ENCODE measurements around the gene ELL2. TPM values are rescaled to one million over a fixed set of nuclear protein-coding genes. Genes with fewer than 3 reads are reported as not detected.

Gene ELL2
- total and polyA plus RNA-seq, 2 of the 13 experiments (the other 11 are each of a cell fraction or from before 2014, with no cell fraction given): 78.9 to 97.1 TPM

GRCh38 chr5:95861221-95861863 is 100.3 kb downstream of the ELL2 start (continued):
- no peak for TF ChIP-seq MAX (IDR thresholded peaks at IDR 0.05)
- peak; percentile 31; the same call in 1 of the 2 replicates for TF ChIP-seq DMAP1 (CRISPR knock-in tag; IDR thresholded peaks at IDR 0.05)
- TF ChIP-seq, protein P1, sequence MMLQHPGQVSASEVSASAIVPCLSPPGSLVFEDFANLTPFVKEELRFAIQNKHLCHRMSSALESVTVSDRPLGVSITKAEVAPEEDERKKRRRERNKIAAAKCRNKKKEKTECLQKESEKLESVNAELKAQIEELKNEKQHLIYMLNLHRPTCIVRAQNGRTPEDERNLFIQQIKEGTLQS (CRISPR knock-in tag; IDR thresholded peaks at IDR 0.05): no peak
- TF ChIP-seq ZFP82 (CRISPR knock-in tag; IDR thresholded peaks at IDR 0.05; ENCODE audit: borderline replicate concordance): no peak
- TF ChIP-seq MLX (CRISPR knock-in tag; IDR thresholded peaks at IDR 0.05): peak; percentile 87
- TF ChIP-seq, protein P2, sequence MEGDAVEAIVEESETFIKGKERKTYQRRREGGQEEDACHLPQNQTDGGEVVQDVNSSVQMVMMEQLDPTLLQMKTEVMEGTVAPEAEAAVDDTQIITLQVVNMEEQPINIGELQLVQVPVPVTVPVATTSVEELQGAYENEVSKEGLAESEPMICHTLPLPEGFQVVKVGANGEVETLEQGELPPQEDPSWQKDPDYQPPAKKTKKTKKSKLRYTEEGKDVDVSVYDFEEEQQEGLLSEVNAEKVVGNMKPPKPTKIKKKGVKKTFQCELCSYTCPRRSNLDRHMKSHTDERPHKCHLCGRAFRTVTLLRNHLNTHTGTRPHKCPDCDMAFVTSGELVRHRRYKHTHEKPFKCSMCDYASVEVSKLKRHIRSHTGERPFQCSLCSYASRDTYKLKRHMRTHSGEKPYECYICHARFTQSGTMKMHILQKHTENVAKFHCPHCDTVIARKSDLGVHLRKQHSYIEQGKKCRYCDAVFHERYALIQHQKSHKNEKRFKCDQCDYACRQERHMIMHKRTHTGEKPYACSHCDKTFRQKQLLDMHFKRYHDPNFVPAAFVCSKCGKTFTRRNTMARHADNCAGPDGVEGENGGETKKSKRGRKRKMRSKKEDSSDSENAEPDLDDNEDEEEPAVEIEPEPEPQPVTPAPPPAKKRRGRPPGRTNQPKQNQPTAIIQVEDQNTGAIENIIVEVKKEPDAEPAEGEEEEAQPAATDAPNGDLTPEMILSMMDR (CRISPR knock-in tag; IDR thresholded peaks at IDR 0.05): no peak
- no peak for TF ChIP-seq ZEB1 (IDR thresholded peaks at IDR 0.05; ENCODE audit: insufficient replicate concordance, low read depth)
- TF ChIP-seq ATF1 (CRISPR knock-in tag; IDR thresholded peaks at IDR 0.05): peak; percentile 71
- TF ChIP-seq NFAT5 (CRISPR knock-in tag; IDR thresholded peaks at IDR 0.05): no peak
- TF ChIP-seq ZC3H4 (CRISPR knock-in tag; IDR thresholded peaks at IDR 0.05; ENCODE audit: borderline replicate concordance): peak; percentile 15; the same call in 1 of the 2 replicates
- TF ChIP-seq, protein P3, sequence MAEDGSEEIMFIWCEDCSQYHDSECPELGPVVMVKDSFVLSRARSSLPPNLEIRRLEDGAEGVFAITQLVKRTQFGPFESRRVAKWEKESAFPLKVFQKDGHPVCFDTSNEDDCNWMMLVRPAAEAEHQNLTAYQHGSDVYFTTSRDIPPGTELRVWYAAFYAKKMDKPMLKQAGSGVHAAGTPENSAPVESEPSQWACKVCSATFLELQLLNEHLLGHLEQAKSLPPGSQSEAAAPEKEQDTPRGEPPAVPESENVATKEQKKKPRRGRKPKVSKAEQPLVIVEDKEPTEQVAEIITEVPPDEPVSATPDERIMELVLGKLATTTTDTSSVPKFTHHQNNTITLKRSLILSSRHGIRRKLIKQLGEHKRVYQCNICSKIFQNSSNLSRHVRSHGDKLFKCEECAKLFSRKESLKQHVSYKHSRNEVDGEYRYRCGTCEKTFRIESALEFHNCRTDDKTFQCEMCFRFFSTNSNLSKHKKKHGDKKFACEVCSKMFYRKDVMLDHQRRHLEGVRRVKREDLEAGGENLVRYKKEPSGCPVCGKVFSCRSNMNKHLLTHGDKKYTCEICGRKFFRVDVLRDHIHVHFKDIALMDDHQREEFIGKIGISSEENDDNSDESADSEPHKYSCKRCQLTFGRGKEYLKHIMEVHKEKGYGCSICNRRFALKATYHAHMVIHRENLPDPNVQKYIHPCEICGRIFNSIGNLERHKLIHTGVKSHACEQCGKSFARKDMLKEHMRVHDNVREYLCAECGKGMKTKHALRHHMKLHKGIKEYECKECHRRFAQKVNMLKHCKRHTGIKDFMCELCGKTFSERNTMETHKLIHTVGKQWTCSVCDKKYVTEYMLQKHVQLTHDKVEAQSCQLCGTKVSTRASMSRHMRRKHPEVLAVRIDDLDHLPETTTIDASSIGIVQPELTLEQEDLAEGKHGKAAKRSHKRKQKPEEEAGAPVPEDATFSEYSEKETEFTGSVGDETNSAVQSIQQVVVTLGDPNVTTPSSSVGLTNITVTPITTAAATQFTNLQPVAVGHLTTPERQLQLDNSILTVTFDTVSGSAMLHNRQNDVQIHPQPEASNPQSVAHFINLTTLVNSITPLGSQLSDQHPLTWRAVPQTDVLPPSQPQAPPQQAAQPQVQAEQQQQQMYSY (CRISPR knock-in tag; IDR thresholded peaks at IDR 0.05): no peak
- TF ChIP-seq ZNF879 (CRISPR knock-in tag; IDR thresholded peaks at IDR 0.05): no peak
- TF ChIP-seq BRCA1 (CRISPR knock-in tag; IDR thresholded peaks at IDR 0.05): no peak
- TF ChIP-seq EEA1 (CRISPR knock-in tag; IDR thresholded peaks at IDR 0.05; ENCODE audit: borderline replicate concordance): no peak
- peak; percentile 85 for TF ChIP-seq MXD4 (CRISPR knock-in tag; IDR thresholded peaks at IDR 0.05)
- no peak for TF ChIP-seq ZNF205 (CRISPR knock-in tag; IDR thresholded peaks at IDR 0.05)
- TF ChIP-seq KDM1A (CRISPR knock-in tag; IDR thresholded peaks at IDR 0.05): no peak

Measured in HepG2 (cell line).